Measurements from ENCODE around the gene INTS14.

The INTS14 gene

DNA sequence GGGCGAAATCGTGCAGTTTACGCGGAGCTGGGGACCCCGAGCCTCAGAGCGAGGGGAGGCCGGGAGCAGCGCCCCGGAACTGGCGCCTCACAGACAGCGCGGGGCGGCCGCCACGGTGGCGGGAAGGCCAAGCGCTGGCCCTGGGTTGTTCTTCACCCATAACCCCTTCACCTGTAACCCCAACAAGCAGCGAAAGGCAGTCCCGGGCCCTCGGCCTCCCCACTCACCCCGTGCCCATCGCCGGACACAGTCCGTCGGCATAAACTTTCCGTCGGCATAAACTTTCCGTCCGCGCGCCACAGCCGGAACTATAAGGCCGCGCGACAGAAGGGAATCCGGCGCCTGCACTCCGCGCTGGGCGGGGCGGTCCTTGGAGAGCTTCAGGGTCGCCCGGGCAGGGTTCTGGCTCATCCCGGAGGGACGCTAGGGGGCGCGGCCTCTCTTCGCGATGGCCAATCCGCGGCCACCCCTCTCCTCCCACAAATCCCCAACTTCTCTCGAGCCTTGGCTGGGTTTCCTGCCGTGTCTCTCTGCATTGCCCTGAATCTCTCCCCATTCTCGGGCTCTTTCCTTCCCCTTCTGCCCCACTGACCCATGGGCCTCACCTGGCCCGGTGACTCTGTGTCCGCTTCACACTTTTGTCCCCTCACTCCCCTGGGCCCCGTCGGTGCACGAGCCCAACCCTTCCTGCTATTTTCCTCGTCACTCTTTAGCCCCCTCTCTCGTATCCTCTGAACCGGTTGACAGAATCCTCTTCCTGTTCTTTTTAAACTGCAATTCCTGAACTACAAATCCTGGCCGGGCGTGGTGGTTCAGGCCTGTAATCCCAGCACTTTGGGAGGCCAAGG is at the start of gene INTS14:
TSS of gene INTS14 (minus strand) at position 261 of the 848 bp plus-strand sequence. CDS start 3,751 bp downstream, outside the sequence.
- peak; percentile 90 to 91 for DNase-seq

DNA sequence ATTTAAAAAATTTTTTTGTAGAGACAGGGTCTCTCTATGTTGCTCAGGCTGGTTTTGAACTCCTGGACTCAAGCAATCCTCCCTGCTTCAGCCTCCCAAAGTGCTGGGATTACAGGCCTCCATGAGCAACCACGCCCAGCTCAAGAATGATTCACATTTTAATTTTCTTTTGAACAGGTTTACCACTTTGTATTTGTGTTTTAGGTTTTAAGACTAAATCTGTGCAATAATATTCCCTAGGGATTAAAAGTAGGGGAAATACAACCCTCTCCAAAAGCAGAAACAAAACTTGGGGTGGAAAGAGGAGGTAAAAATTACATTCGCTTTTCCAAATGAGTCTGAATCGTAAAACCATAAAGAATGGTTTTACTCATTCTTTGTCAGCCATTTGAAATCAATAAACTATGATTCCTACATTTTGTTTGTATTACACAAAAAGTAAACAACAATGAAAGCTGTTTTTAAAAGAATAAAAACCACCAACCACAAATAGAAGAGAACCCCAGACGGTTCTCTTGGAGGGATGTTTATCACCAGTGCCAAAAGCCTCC is 48.6 kb upstream of the INTS14 start:
- no peak for DNase-seq

DNA sequence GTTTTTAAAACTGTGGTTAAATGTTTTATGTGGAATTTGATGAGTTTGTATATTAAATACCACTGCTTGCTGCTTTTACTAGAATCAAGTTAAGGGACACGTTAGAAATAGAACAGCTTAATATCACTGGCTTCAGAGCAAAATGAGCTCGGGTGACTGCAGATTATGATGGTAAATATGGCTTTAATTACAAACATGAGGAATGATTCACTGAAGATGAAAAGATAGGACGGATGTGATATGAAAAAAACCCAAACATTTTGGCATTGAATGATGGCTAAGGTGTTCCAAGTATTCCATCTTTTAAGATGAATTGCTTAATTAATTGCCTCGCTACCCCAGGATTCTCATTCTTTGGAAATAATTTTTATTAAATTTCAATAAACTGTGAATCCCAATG is 44.5 kb upstream of the INTS14 start:
- no peak for DNase-seq

DNA sequence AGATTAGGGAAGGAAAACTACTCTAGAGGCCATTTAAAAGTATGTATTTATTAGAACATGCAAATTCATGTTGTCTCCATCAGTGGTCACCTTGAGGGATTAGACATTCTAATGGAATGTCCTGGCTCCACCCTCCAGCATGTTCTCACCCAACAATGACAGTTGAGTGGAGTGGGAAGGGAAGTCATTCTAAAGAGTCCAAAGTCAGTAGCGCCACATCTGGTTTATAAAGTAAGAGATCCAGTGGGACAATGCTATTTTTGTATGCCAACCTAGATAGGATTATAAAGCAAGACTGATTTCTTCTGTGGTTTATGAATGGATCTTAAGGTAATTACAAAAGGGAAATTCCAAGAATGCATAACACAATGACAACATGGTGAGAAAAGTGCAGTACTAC is 44.1 kb upstream of the INTS14 start:
- DNase-seq, result no peak

DNA sequence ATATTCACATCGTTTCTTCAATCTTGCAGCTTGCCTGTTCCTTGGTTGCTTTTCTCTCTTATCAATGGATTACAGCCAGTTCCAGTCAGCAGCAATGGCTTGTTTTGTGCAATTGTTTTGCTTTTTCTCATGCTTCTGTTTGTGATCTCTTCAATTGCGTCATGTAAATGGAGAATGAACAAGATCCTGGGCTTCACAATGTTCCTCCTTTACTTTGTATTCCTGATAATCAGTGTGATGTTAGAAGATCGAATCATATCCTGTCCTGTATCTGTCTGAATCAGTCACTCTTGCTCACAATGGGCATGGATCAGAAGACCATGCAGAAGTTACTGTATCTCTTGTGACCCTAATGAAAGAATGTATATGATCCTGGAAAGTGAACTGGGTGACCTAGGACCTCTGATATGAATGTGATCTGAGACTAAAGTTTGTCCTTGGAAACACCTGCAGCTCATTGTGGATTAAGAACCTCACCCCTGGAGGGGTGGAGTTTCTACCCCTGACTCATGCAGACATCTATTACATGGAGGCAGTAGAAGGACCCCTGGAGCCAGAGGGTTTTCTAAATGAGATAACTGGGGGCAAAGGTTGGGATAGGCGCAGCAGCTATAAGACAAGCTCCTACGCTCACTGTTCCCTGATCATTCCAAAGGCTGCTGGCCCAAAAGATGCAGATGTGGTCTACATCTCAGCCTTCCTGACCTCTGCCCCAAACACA is 43.0 kb upstream of the INTS14 start:
- no peak for DNase-seq

DNA sequence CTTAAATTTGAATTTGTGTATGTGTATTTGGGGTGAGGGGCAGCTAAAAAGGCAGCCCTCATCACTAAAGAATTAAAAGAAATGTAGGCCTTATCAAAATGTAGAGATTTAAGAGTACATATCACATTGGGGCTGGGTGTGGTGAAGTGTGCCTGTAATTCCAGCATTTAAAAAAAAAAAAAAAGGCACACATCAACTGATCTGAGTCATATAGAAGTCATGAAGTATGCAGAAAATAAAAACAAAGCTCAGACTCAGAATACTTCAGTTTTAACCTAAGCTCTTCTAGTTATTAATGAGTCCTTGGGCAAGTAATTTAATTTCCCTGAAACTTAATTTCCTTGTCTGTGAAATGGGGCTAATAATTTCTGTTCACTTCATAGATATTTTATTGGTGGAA is 42.4 kb upstream of the INTS14 start:
- no peak for DNase-seq

DNA sequence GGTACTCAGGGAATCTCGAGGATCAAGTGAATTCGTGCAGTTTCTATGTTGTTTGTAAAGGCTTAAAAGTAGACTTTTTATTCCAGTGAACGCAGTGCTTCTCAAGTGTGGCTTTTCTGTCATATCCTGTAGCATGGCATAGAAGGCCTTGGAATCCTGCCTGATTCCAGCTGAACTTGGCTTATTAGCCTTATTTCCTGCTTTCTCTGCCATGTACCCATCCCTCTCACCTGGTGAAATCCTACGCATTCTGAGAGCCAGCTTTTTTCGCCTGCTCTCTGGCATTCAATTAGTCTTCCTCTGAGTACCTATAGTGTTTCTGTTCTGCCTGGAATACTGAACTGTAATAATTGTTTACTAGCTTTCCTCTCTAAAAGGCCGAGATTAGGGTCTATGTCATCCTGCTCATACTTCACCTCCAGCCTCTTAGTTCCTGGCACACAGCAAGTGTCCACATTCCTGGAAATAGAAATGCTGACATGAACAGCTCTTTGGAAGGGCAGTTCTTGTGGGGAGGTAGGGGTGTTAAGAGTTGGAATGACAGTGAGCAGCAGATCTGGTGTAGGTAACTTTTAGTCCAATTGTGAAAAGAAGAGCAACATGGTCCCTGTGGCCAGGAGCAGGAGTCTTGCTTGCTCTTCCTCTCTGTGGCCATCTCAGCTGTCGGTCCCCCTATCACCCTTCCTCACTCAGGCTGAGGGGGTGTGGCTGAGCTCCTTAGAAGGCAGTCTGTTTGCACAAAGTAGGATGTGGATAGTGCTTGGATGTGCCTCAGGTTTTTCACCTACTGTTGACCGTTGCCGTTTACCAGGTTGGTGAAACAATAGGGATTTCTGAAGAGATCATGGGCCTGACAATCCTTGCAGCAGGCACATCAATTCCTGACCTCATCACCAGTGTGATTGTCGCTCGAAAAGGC is 41.2 kb upstream of the INTS14 start:
- no peak for DNase-seq

DNA sequence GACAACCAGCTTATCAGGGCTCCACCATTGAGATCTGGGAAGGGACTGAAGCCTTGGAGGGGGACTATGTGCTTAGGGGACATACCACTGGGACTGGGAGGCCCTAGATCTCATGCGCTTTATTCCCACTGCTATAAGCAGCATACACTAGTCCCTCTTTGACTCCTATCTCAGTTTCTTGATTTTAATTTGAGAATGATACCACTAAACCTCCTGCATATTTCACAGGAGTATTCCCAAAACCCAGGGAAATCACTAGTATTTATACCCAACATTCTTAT is 40.1 kb upstream of the INTS14 start:
- no peak for DNase-seq

DNA sequence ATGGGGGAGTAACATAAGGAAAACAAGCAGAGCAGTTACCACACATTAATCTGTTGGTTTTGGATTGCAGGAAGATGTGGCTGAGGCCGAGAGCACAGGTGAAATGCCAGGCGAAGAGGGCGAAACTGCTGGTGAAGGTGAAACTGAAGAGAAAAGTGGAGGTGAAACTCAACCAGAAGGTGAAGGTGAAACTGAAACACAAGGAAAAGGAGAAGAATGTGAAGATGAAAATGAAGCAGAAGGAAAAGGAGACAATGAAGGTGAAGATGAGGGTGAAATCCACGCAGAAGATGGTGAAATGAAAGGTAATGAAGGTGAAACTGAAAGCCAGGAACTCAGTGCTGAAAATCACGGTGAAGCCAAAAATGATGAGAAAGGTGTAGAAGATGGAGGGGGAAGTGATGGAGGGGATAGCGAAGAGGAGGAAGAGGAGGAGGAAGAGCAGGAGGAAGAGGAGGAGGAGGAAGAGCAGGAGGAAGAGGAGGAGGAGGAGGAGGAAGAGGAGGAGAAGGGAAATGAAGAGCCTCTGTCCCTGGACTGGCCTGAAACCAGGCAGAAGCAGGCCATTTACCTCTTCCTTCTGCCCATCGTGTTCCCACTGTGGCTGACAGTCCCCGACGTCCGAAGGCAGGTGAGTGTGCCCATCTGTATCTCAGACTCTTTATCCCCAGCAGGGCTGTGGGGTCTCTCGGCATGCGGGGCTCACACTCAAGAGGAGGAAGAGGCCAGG is 39.5 kb upstream of the INTS14 start:
- no peak for DNase-seq

DNA sequence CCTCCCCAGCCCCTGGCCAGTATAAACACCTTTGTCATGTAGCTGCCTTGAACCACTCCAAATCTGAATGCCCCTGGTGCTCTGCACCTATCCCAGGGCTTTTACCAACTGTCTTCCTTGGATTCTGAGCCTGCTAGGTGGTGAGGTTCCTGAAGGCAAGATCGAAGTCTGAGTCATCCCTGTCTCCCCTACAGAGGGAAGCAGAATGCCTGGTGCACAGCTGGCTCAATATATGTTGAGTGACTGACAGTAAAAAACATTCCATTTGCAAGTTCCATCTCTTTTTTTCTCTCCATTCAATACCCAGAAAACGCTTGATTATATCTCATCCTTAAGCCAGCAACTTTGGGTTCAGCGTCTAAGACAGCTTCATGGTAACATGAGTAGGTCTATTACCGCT is 35.6 kb upstream of the INTS14 start:
- DNase-seq, result no peak

DNA sequence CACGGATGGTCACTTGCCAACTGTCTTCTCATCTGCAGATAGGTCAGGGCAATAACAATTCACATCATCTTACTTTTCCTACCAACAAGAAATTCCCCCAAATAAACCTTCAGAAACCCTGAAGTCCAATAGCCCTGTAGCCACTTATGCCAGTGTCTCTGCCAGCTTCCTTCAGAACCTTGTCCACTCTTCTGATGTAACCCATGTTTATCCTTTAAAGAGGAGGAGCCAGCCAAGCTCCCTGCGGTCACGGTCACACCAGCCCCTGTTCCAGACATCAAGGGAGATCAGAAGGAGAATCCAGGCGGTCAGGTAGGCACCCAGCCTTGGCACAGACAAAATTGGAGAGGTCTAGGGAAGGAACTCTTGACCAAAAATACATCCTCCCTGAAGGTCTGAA is 34.5 kb upstream of the INTS14 start:
- DNase-seq, result no peak

DNA sequence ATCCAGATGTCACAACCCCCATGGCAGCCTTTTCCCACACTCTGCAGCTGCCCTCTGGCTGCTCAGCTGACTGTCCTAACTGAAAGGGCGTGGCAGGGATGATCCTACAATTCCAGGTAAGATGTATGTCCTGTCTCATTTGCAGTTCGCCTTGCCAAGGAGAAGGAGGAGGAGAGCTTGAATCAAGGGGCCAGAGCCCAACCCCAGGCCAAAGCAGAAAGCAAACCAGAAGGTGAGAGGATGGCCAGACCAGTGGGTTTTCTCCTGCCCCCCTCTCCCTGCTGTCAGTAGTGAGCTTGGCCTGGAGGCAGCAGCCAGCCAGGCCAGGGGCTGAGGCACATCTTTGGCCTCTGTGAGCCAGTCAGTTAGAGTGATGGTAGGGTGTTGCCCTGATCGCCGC is 33.4 kb upstream of the INTS14 start:
- DNase-seq, result no peak

DNA sequence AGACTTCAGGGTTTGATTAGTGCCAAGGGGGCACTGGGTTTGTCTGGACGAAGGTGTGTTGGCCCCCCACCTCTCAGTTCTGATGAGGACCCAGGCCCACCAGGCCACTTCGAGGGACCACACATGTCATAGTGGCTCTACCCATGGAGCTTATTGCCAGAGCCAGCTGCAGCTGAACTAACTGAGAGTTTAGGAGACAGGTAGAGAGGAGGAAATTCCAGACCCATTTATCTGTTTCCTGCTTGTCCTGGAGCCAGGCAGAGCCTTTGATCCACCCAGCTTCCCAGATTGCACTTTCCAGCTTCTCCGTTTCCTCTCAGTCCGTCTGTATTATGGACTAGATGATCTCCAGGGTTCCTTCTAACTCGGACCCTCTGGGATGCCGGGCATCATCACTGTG is 31.7 kb upstream of the INTS14 start:
- no peak for DNase-seq

DNA sequence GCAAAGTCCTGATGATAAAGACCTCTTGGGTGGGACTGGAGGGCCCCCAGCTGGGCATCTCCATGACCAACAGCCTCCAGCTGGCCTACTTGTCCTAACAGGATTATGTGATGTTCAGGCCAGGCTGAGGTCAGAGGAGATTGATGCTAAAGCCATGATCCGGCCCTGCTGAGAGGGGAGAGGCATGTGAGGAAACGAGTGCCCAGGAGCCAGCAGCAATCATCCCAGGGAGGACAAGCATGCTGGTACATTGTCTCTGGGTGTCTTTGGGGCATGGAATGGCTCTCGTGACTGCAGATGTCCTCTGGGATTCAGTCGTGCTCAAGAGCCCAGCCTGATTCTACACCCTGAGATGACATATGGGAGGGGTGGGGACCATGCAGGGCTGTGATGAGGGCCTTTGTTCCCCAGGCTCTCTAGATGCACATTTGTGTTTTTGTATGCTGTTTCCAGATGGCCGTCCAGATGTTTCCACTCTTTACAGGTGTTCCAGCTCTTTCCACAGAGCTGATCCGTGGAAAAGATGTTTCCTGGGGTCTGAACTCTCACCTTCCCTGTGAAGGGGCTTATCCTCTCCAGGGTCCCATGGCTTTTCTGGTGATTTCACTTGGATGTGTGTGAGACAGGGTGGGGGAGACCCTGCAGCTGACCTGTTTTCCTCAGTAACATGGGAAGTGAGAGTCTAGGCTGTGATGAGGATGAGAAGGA is 31.0 kb upstream of the INTS14 start:
- no peak for DNase-seq

DNA sequence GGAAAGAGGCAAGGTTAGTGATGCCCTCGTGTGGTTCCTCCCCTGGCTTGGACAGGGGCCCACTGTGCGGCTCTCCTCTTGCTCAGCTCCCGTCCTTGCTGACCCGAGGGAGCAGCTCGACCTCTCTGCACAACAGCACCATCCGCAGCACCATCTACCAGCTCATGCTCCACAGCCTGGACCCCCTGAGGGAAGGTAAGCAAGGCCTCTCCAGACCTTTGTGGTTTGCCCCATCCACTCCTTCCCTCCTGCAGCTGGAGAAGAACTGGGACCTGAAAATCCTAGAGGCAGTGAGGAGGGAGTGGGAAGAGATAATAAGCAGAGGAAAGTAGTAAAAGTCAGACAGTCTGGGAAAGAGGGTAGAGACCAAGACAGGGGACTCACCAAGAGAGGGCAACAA is 28.6 kb upstream of the INTS14 start:
- DNase-seq, result no peak

DNA sequence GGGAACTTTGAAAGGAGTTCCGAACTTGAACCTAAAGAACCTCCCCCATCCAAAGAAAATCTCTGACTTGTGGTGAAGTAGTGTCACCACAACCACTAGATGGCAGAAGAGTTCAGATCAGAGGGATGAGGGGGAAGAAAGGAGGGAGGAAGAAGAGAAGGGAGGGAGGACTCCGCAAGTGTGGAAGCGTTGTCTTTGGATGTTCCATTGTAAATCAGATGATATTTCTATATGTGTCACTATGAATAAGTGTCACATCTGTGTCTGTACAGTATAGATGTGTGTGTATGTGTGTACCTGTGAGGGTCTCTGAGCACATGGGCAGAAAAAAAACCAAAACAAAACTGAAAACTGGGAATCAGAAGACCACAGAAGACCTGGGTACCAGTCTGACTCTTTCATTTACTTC is 27.8 kb upstream of the INTS14 start:
- DNase-seq, result peak in 1 of 2 experiments; percentile 6

DNA sequence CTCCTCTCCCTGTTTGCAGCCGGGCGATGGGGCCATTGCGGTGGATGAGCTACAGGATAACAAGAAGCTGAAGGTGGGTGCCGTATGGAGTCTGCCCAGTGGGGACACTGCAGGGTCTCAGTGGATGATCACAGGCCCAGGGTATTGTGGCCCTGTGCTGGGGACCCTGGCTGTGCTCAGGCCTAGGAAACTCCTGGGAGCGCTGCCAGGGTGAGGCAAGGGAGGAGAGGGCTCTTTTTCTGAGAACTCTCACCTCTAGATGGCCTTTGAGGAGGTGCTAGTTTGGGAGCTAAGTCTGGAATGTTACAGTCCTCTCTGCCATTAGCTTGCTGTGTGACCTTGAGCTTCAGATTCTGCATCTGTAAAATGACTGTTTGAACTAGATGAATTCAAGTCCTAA is 27.2 kb upstream of the INTS14 start:
- DNase-seq, result no peak

DNA sequence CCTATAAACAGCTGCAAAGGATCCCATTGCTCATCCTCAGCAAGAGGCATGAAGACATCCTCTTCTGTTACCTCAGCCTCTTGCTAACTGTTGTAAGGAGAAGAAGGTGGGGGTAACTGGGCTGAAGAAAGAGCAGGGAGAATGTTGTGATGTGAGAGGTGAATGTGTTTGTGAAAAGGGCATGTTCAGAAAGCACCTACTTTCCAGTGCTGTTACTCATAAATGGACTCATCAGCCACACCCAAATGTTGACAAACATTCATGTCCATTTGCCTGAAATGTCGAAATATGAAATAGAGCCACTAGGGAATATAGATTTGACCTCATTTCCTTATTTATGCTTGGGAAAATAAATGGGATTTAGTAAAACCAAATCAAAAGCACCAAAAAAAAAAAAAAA is 23.4 kb upstream of the INTS14 start:
- DNase-seq, result no peak

DNA sequence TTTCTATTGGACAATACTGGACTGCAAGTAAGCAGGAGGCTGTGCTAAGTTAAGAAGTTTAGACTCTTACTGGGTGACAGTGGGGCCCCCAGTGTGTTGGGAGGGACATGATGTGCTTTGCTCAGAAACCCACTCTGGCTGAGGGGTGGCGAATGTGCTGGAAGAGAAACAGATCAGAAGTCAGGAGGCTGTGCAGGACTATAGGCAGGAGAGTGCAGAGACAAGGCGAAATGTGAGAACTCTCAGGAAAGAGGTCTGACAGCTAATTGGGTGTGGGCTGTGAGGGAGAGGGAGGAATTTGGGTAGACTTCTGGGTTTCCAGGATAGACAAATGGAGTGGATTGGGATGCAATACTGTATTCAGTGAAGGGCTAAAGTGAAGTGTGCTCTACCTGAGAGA is 22.8 kb upstream of the INTS14 start:
- no peak for DNase-seq

DNA sequence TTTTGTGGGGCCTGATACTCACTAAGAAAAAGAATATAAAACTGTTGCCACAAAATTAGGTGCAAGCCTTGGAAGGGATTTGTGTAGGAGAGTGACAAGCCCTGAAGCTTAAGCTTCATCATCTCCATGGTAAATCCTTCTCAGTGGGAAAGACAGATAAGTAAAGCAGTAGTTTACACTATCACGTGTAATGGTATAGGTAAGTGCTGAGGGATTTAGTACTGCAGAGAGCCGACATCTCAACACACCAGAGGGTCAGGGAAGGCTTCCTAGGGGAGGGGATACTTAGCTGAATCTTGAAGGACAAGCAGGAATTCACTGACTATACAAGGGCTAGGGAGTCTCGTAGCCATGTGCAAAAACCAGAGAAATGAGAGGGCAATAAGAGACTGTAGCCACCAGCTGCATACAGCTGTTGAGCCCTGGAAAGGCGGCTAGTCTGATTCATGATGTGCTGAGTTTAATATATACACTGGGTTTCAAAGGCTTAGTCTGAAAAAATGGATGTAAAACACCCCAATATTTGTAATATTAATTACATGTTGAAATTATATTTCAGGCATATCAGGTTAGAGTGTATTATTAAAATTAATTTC is 21.9 kb upstream of the INTS14 start:
- no peak for DNase-seq

DNA sequence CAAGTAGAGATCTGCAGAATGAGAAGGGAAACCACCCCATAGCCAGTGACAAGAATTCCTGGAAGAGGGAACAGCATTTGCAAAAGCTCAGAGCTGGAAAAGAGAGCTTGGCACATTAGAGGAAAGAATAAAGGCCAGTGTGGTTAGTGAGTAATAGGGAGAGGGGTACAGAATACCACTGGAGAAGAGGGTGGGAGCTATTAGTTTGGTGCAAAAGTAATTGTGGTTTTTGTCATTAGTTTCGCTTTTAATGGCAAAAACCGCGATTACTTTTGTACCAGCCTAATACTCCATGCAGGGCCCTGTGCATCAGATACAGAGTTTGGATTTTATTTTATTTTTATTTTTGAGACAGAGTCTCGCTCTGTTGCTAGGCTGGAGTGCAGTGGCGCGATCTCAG is 20.6 kb upstream of the INTS14 start:
- no peak for DNase-seq
